Astrocyte (in vitro differentiated cells and primary cell): ENCODE results near the gene N4BP2.

ENCODE experiments used
- CTCF ChIP-seq: IDR thresholded peaks from 2 replicates; pipeline ENCODE4 v1.5.1; 2011; ENCODE audit warnings: low read depth, mild to moderate bottlenecking, inconsistent platforms, low read length, moderate library complexity; ENCODE audit not compliant: insufficient read depth
- EZH2 ChIP-seq: IDR thresholded peaks from 2 replicates; pipeline ENCODE4 v1.6.1; 2012; ENCODE audit warnings: mild to moderate bottlenecking, low read length, inconsistent platforms; ENCODE audit not compliant: insufficient read depth

GRCh38 chr4:40033613-40034012 lies 23.0 kb upstream of the N4BP2 start:
- TF ChIP-seq EZH2, result no peak
- no peak for TF ChIP-seq CTCF
